ACC112 (cell line): ENCODE results near the gene AGT.

Source experiments
- H2AFZ ChIP-seq: fragments of 200-600 bp; sonication (generic); one replicate; pipeline ENCODE4 v1.6.0; 2017; ENCODE audit warnings: antibody characterized with exemption, low read length; ENCODE audit not compliant: unreplicated experiment
- H3K27ac ChIP-seq: fragments of 200-600 bp; sonication (generic); 2 replicates; pipeline ENCODE4 v1.5.1; 2014; ENCODE audit warnings: low read depth, mild to moderate bottlenecking, antibody characterized with exemption, low read length, moderate library complexity
- H3K27me3 ChIP-seq: fragments of 200-600 bp; sonication (generic); 2 replicates; pipeline ENCODE4 v1.6.1; 2014; ENCODE audit warnings: mild to moderate bottlenecking, antibody characterized with exemption, low read length, moderate library complexity, mixed read lengths; ENCODE audit not compliant: insufficient read depth
- H3K36me3 ChIP-seq: fragments of 200-600 bp; sonication (generic); 2 replicates; pipeline ENCODE4 v1.6.1; 2016; ENCODE audit warnings: mild to moderate bottlenecking, antibody characterized with exemption, low read length, moderate library complexity, mixed read lengths; ENCODE audit not compliant: insufficient read depth
- H3K4me1 ChIP-seq: fragments of 200-600 bp; sonication (generic); one replicate; pipeline ENCODE4 v1.6.1; 2016; ENCODE audit warnings: low read length, mixed read lengths; ENCODE audit not compliant: insufficient read depth, unreplicated experiment, control insufficient read depth
- H3K4me3 ChIP-seq: fragments of 200-600 bp; sonication (generic); 2 replicates; pipeline ENCODE4 v1.5.1; 2014; ENCODE audit warnings: mild to moderate bottlenecking, low read depth, low read length
- H3K79me2 ChIP-seq: fragments of 200-600 bp; sonication (generic); one replicate; pipeline ENCODE4 v1.6.0; 2016; ENCODE audit warnings: low read length; ENCODE audit not compliant: control insufficient read depth, unreplicated experiment, insufficient read depth

AGT gene

DNA sequence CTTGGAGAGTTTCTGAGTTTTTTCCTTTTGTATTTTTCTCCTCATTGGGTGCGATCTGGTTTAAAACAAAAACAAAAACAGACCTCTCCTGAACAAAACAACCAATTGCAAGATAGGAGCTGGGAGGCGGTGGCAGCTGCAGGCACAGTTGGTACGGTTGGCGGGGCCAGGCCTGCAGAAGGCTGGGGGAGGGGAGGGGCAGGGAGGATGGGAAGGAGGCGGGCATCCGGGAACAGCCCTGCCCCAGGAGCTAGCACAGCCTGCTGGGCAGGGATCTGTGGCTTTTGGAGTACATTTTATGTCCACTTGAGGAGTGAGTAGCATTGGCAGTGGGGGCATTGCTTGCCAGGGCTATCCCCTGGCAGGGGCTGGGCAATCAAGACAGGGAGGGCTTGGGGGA is 38.5 kb upstream of the AGT start:
- no peak overlapping the region for H3K27ac ChIP-seq
- H3K79me2 ChIP-seq: no peaks in the 10 kb centered on the region
- no peaks in the 10 kb centered on the region for H3K36me3 ChIP-seq
- H2AFZ ChIP-seq: no peak overlapping the region
- H3K27me3 ChIP-seq: peaks cover 7% of the 10 kb centered on the region
- H3K4me3 ChIP-seq: no peak overlapping the region
- no peaks in the 10 kb centered on the region for H3K4me1 ChIP-seq

DNA sequence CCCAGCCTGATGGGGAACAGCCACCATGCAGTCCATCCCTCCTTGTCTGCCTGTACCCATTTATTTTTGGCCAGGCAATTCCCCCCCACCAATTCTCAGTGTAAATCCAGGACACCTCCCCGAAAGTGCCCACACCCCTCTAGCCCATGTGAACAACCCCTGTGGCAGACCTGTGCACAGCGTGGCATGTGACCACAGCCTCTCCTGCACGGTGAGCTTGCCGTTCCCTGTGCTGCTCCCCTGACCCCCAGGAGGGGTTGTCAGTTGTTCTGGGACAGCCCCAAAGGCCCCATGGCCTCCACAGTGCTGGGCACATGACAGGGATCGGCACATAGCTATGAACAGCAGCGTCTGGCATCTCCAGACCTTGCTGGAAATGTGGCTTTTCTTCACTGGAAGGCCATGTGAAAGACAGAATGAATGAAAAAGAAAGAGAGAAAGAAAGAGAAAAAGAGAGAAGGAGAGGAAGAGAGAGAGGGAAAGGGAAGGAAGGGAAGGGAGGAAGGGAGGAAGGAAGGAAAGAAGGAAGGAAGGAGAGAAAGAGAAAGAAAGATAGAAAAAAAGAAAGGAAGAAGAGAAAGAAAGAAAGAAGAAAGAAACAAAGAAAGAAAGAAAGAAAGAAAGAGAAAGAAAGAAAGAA is 37.2 kb upstream of the AGT start:
- no peaks in the 10 kb centered on the region for H3K79me2 ChIP-seq
- H3K36me3 ChIP-seq: no peaks in the 10 kb centered on the region
- no peak overlapping the region for H3K27ac ChIP-seq
- no peaks in the 10 kb centered on the region for H3K4me1 ChIP-seq
- peaks cover 3% of the 10 kb centered on the region; the same call in 1 of the 2 replicates for H3K27me3 ChIP-seq
- no peak overlapping the region for H3K4me3 ChIP-seq
- H2AFZ ChIP-seq: no peak overlapping the region

DNA sequence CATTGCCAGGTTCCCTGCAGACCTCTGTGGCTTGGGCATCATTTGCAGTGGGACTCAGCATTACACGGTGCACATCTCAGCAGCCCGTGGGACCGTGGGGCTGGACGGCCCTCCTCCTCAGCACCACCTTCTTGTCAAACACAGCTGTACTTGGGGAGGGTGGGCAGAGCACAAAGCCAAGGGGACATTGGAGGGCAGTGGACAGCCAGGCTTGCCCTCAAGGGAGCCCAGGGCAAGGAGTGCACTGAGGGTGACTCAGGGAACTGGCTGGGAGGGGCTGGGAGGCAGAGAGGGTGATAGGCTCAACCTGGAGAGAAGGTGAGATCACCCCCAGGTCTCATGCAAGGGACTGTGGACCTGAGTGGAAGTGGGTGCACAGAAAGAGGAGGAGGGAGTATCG is 36.7 kb upstream of the AGT start:
- H3K27ac ChIP-seq: no peak overlapping the region
- H2AFZ ChIP-seq: no peak overlapping the region
- peaks cover 3% of the 10 kb centered on the region; the same call in 1 of the 2 replicates for H3K27me3 ChIP-seq
- H3K36me3 ChIP-seq: no peaks in the 10 kb centered on the region
- H3K79me2 ChIP-seq: no peaks in the 10 kb centered on the region
- H3K4me3 ChIP-seq: no peak overlapping the region
- H3K4me1 ChIP-seq: no peaks in the 10 kb centered on the region

DNA sequence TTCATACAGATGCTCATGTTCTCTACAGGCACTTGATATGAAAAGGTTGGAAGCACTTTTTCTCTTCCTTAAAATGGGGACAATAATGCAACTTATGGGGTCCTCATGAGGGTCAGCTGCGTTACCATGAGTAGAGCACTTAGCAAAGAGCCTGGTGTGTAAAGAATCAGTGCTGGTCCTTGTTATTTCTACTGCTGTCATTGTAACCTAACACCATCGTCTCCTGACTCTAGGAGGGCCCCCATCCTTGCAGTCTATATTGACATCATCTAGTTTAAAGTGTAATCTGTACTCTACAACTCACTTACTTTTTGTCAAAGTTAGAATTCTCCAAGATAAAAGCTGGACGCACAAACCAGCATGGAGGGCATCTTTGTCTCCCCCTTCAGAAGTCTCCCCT is 35.7 kb upstream of the AGT start:
- no peak overlapping the region for H2AFZ ChIP-seq
- H3K4me1 ChIP-seq: no peaks in the 10 kb centered on the region
- no peaks in the 10 kb centered on the region for H3K79me2 ChIP-seq

DNA sequence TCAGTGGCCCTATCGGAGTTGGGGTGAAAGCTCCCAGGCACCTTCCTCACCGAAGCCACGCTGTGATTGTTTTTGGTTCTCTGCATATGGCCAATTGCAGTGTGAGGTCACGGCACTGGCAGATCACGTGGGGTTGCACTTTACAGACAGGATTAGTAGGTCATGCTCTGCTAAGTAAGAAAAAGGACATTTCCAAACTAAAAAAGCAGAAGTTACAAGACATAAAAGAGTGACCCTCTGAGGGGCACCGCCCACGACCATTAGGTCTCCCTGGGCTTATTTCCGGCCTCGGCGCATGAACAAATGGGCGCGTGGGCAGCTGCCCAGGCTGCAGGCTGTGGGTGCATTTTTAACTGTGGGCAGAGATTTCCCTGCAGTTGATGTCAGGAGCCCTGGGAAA is 35.2 kb upstream of the AGT start:
- no peak overlapping the region for H3K4me3 ChIP-seq
- H2AFZ ChIP-seq: no peak overlapping the region
- H3K27me3 ChIP-seq: peaks cover 8% of the 10 kb centered on the region; the same call in 1 of the 2 replicates
- no peaks in the 10 kb centered on the region for H3K36me3 ChIP-seq
- no peaks in the 10 kb centered on the region for H3K79me2 ChIP-seq
- H3K4me1 ChIP-seq: no peaks in the 10 kb centered on the region
- H3K27ac ChIP-seq: no peak overlapping the region

More for the DNA sequence above, 35.7 kb upstream of the AGT start:
- H3K27me3 ChIP-seq: peaks cover 8% of the 10 kb centered on the region; the same call in 1 of the 2 replicates
- H3K4me3 ChIP-seq: no peak overlapping the region
- H3K36me3 ChIP-seq: no peaks in the 10 kb centered on the region
- H3K27ac ChIP-seq: no peak overlapping the region

DNA sequence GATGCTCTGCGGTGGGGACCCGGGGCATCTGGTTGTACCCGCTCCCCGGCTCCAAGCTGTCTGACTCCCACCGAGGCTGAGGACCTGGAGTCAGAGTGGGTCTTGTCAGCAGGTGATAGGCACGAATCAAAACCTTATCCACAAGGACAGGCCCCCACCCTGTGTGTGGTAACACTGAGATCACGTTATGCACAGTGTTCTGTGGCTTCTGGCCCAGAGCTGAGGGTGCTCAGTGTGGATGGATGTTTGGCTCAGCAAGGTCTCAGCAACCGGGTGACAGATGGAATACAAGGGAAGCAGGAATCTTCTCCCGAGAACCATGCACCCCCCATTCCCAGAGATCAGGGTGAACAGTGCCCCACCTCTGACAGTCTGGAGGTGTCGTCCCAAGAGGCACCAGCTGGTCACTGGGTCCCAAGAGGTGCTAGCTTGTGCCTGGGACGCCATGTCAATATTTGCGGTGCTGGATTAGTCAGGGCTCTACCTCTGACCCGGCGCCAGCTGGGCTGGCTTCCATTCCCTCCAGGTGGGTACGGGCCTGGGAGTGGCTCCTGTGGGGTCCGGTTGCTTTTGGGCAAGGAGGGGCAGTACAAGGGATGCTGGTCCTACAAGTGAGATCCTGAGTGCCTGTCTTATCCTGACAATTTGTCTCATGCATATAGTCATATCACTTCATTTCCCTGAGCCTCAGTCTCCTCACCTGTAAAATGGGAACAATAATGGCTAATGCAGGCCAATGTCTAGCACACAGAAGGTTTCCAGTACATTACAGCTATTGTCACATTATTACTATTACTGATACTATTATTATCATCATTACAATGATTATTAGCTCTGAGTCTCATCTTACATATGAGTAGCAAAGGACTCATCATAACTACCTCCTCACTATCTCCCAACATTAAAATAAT is 34.2 kb upstream of the AGT start:
- H3K4me3 ChIP-seq: no peak overlapping the region
- no peaks in the 10 kb centered on the region for H3K4me1 ChIP-seq
- no peaks in the 10 kb centered on the region for H3K36me3 ChIP-seq
- H3K27ac ChIP-seq: no peak overlapping the region
- peaks cover 8% of the 10 kb centered on the region; the same call in 1 of the 2 replicates for H3K27me3 ChIP-seq
- no peak overlapping the region for H2AFZ ChIP-seq
- no peaks in the 10 kb centered on the region for H3K79me2 ChIP-seq

DNA sequence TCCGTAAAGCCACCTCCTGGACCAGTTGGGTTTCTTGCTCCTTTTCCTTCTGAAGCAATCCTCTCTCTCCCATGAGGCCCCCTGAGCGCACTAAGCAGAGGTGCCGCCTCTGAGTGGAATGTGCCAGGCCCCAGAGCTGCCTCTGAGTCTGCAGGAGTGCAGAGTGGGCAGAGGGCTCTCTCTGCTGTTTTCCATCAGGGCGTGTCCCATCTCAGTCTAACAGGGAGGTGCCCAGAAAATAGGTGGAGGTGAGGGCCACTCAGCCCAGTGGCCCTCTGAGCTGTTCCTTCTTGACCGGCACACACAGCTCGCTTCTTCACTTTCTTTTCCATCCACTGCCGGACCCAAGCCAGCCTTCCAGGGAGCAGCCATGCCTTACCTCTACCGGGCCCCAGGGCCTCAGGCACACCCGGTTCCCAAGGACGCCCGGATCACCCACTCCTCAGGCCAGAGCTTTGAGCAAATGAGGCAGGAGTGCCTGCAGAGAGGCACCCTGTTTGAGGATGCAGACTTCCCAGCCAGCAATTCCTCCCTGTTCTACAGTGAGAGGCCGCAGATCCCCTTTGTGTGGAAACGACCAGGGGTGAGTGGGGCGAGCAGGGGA is 33.3 kb upstream of the AGT start, which contains the start of gene CAPN9:
Gene CAPN9, plus strand, starts transcription at position 262 of the 604 bp plus-strand sequence. Its CDS starts 109 bp downstream, at position 371.
- Histone ChIP-seq H3K4me1 (no peaks in the 10 kb centered on the region), H3K36me3 (no peaks in the 10 kb centered on the region), H3K79me2 (no peaks in the 10 kb centered on the region), H3K27me3 (peaks cover 8% of the 10 kb centered on the region; the same call in 1 of the 2 replicates), H3K4me3 (no peak within 1 kb of the TSS), H2AFZ (no peak within 1 kb of the TSS), H3K27ac (no peak within 1 kb of the TSS)

DNA sequence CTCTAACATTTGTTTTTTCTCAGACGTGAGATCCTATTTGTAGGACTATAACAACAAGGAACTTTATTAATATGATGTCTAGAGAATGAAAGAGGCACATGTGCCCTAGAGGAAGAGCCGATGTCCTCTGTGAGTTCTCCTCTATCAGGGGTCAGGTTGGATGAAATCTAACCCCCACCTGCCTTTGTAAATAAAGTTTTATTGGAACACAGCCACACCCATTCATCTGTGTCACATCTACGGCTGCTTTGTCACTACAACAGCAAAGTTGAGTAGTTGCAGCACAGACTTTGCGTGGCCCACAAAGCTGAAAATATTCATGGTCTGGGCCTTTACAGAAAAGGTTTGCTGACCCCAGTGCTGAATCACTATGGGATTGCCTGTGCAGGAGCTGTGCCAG is 32.7 kb upstream of the AGT start:
- H3K27ac ChIP-seq: no peak overlapping the region
- H3K36me3 ChIP-seq: no peaks in the 10 kb centered on the region
- H2AFZ ChIP-seq: no peak overlapping the region
- no peaks in the 10 kb centered on the region for H3K79me2 ChIP-seq
- peaks cover 8% of the 10 kb centered on the region; the same call in 1 of the 2 replicates for H3K27me3 ChIP-seq
- no peaks in the 10 kb centered on the region for H3K4me1 ChIP-seq
- H3K4me3 ChIP-seq: no peak overlapping the region

DNA sequence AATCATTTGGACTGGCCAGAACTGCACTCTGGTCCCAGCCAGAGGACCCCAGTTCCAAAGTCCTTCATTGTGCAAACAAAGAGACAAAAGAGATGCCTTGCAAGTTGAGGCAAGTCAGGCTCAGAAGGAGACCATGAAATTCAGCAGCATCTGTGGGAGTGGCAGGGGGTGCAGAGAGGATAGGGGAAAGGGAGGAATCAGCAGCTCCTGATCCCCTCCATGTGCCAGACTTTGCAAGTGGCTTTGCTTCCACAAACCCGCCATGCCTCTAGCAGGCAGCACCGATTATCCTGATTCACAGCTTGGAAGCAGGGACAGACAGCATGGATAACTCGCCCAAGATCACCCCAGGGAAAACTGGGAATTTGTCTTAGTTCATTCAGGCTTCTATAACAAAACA is 31.1 kb upstream of the AGT start:
- Histone ChIP-seq H3K4me3 (no peak overlapping the region), H3K36me3 (no peaks in the 10 kb centered on the region), H2AFZ (no peak overlapping the region), H3K79me2 (no peaks in the 10 kb centered on the region), H3K27ac (no peak overlapping the region), H3K27me3 (peaks cover 5% of the 10 kb centered on the region; the same call in 1 of the 2 replicates), H3K4me1 (no peaks in the 10 kb centered on the region)

DNA sequence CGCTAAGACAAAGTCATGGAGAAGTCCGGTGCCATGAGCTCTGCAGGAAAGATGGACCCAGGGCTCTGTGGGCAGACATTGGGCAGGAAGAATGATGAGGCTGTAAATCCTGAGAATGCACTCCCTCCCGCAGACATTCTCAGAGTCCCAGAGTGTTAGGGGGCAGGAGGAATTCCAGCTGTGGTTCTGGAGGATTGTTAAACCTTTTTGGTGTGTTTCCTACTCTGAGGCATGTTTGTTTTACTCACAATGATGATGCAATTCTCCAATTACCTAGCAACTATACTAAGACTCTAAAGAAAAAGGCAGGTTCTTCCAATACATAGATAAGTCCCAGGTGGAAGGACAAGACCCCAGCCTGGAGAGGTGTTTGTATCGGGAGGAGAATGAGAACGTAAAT is 30.5 kb upstream of the AGT start:
- Histone ChIP-seq H3K79me2 (no peaks in the 10 kb centered on the region), H3K4me3 (no peak overlapping the region), H3K36me3 (no peaks in the 10 kb centered on the region), H3K4me1 (no peaks in the 10 kb centered on the region), H3K27me3 (peaks cover 9% of the 10 kb centered on the region; the same call in 1 of the 2 replicates), H3K27ac (no peak overlapping the region), H2AFZ (no peak overlapping the region)
